Measurements from ENCODE around the gene DCANP1.

- TF ChIP-seq CTCF (IDR thresholded peaks at IDR 0.05 in 2 of 3, conservative IDR thresholded peaks at IDR 0.05 in 1 of 3; ENCODE audit: control insufficient read depth in 2 of 3, extremely low read depth in 1 of 3, insufficient read depth in 1 of 3, low read depth in 3 of 3, low read length in 3 of 3) (no peak), CHD4 (IDR thresholded peaks at IDR 0.05) (no peak), SMC3 (IDR thresholded peaks at IDR 0.05; ENCODE audit: borderline replicate concordance, low read length) (no peak)
Measured at GRCh38 chr5:135490245-135491037, 43.3 kb upstream of the DCANP1 start.

Measured in GM12878 (cell line).